Measurements from ENCODE around the gene EDNRB. TPM values are rescaled to one million over a fixed set of nuclear protein-coding genes. Genes with fewer than 3 reads are reported as not detected.

The EDNRB gene
- total and polyA plus RNA-seq, 2 of the 8 experiments (the other 6 are each of a cell fraction or from before 2014, with no cell fraction given), result 15.8 to 73.2 TPM

DNA sequence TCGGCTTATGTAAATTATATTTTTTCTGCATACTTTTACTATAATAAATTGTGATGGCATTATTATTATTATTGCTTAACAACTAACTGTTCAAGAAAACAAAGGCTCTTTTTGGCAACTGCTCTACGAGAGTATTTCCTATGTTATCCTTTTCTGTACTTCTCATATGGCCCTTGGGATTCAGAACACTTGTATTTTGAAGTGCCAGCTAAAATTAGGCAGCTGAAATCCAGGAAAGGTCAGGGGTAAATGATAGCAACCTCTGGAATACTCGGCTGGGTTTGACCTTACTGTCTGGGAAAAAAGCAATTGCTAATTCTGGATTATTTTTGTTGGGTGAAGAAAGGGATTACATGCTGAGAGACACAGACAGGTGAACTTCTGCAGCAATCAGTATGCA lies 23.9 kb downstream of the EDNRB start (continued):
- TF ChIP-seq, protein P1, sequence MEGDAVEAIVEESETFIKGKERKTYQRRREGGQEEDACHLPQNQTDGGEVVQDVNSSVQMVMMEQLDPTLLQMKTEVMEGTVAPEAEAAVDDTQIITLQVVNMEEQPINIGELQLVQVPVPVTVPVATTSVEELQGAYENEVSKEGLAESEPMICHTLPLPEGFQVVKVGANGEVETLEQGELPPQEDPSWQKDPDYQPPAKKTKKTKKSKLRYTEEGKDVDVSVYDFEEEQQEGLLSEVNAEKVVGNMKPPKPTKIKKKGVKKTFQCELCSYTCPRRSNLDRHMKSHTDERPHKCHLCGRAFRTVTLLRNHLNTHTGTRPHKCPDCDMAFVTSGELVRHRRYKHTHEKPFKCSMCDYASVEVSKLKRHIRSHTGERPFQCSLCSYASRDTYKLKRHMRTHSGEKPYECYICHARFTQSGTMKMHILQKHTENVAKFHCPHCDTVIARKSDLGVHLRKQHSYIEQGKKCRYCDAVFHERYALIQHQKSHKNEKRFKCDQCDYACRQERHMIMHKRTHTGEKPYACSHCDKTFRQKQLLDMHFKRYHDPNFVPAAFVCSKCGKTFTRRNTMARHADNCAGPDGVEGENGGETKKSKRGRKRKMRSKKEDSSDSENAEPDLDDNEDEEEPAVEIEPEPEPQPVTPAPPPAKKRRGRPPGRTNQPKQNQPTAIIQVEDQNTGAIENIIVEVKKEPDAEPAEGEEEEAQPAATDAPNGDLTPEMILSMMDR (IDR thresholded peaks at IDR 0.05; ENCODE audit: control extremely low read depth in 1 of 3, insufficient read depth in 1 of 3, low read depth in 1 of 3, low read length in 3 of 3), result no peak
- TF ChIP-seq RFX5 (IDR thresholded peaks at IDR 0.05; ENCODE audit: borderline replicate concordance, low read depth, low read length) (no peak), TBP (IDR thresholded peaks at IDR 0.05; ENCODE audit: low read depth, low read length) (no peak), RBBP5 (IDR thresholded peaks at IDR 0.05; ENCODE audit: borderline replicate concordance, low read depth, low read length) (no peak), HDAC2 (IDR thresholded peaks at IDR 0.05; ENCODE audit: borderline replicate concordance in 1 of 2, low read depth in 2 of 2, low read length in 2 of 2) (no peak)

All from H1 (cell line).